ENCODE data around the gene ILKAP.

ILKAP gene

GRCh38 chr2:238124488-238125126, 78.9 kb downstream of the ILKAP start:
- no peak for DNase-seq (ENCODE audit: low read depth in 3 of 3)

DNA sequence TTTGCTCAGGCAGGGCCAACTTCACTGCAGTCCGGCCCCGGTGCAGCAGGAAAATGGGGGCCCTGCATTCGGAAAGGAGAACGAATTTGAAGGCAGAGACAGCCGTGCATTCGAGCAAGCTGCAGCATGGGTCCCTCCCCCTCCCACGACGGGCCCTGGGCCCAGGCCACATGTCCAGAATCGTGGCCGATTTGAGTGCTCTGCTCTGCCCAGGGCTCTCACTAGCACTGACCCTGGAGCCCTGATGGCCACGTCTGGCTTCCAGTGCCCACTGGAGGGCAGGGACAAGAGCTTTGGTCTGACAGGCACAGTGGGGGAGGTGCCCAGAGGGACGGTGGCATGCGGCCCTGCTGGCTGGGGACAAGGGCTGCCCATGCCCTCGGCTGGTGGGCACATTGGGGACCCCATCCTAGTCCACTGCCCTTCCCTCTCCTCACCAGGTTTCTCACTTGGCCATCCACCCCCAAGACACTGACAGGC, 79.5 kb downstream of the ILKAP start:
- DNase-seq (ENCODE audit: low read depth in 3 of 3), result no peak

DNA sequence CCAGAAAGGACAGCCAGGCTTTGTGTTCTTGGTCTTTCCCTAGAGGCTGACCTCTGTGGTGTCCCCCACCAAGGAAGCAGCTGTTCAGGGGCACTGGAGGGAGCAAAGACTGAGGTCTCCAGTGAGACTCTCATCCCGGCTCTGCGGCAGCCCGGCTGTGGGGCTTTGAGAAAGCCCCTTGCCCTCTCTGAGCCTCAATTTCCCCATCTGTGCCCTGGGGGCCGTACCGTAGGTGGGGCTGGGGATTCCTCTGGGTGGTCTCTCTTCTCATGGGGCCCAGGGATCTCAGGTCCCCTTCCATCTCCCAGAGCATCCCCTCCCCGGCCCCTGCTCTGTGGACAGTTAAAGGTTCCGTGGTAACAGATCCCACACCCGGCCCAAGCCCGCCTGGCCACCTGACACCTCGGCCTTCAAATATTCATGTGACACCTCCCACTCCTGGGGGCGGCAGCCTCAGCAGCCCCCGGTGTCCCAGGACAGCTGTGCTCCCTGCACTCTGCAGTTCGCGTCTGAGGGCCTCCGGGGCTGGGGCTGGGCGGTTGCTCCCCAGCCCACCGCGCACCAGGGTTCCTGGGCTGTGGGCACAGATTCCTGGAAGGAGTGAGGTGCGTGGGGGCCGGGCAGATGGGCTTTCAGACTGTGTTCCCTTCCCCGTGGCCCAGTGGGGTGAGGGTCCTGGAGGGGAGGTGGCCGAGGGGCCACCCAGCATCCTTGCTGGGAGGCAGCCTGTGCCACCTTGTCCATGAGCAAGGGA, 80.1 kb downstream of the ILKAP start:
- DNase-seq (ENCODE audit: low read depth in 3 of 3), result no peak

- DNase-seq (ENCODE audit: low read depth in 3 of 3), result no peak
These were observed 80.9 kb downstream of the ILKAP start for GRCh38 chr2:238122287-238123217.

DNA sequence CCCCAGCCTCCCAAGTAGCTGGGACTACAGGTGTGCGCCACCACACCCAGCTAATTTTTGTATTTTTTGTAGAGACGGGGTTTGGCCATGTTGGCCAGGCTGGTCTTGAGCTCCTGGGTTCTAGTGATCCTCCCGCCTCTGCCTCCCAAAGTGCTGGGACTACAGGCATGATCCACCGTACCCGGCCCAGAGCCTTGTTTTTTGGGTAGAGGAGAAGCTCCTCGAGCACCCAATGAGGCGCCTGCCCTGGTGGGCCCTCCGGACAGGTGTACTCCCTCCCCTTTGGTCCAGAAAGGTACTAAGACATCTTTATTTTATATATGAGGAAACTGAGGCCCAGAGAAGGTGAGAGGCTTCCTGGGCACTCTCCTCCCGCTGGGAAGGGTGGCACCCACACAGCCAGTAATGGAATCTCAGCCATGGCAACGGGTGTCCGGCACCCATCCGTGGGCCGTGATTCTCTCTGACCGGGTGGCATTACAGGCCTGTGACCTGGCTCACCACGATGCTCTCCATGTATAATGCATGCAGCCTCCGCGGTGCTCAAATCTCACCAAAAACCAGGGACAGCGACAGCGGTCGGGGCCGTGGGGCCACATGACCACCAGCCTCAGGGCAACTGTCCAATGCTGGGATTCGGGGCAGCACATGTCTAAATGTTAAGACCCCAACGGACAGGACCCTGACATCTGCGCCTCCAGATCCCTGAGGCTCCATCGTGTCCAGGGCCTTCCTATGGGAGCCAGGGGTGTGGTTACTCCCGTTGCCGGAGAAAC, 81.8 kb downstream of the ILKAP start:
- no peak for DNase-seq (ENCODE audit: low read depth in 3 of 3)

GRCh38 chr2:238120463-238121298, 82.8 kb downstream of the ILKAP start:
- DNase-seq (ENCODE audit: low read depth in 3 of 3), result no peak

Data from stimulated activated CD4-positive, alpha-beta T cell treated with anti-CD3 and anti-CD28 coated beads, TNF-alpha, amount 100 ng/mL, for 24 hours (primary cell).